ENCODE measurements around the gene RASGRP3.

GRCh38 chr2:33516456-33516995 is 40.1 kb downstream of the RASGRP3 start:
- TF ChIP-seq, protein P1, sequence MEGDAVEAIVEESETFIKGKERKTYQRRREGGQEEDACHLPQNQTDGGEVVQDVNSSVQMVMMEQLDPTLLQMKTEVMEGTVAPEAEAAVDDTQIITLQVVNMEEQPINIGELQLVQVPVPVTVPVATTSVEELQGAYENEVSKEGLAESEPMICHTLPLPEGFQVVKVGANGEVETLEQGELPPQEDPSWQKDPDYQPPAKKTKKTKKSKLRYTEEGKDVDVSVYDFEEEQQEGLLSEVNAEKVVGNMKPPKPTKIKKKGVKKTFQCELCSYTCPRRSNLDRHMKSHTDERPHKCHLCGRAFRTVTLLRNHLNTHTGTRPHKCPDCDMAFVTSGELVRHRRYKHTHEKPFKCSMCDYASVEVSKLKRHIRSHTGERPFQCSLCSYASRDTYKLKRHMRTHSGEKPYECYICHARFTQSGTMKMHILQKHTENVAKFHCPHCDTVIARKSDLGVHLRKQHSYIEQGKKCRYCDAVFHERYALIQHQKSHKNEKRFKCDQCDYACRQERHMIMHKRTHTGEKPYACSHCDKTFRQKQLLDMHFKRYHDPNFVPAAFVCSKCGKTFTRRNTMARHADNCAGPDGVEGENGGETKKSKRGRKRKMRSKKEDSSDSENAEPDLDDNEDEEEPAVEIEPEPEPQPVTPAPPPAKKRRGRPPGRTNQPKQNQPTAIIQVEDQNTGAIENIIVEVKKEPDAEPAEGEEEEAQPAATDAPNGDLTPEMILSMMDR (IDR thresholded peaks at IDR 0.05; ENCODE audit: insufficient read depth, low read length), result no peak
- TF ChIP-seq POLR2AphosphoS5 (IDR thresholded peaks at IDR 0.05; ENCODE audit: low read depth), result no peak
